Stimulated activated CD4-positive, alpha-beta T cell treated with anti-CD3 and anti-CD28 coated beads, Interleukin-15, amount 100 ng/mL, for 1 hour (primary cell): ENCODE measurements around the gene PCK1.

Source experiments
- DNase-seq, 2 donors: peaks; one replicate each; pipeline ENCODE4 v3.0.0-alpha.2; 2020; ENCODE audit warnings: low read depth in 1 of 2, low spot score in 1 of 2

Gene PCK1

GRCh38 chr20:57559658-57560553 is 1.0 kb upstream of the PCK1 start:
- no peak for DNase-seq

- no peak for DNase-seq
These were observed 708 bp downstream of the PCK1 start for GRCh38 chr20:57561356-57562279.

- no peak for DNase-seq
These were observed 1.9 kb downstream of the PCK1 start for GRCh38 chr20:57562541-57563465.

GRCh38 chr20:57563522-57563921 is 2.6 kb downstream of the PCK1 start:
- DNase-seq = no peak

GRCh38 chr20:57564180-57564802 is 3.4 kb downstream of the PCK1 start:
- no peak for DNase-seq

GRCh38 chr20:57564951-57565642 is 4.2 kb downstream of the PCK1 start:
- no peak for DNase-seq

GRCh38 chr20:57566399-57566798 is 5.5 kb downstream of the PCK1 start:
- no peak for DNase-seq

- DNase-seq = no peak
These were observed 6.0 kb downstream of the PCK1 start for GRCh38 chr20:57566803-57567459.

GRCh38 chr20:57567471-57568079 is 6.7 kb downstream of the PCK1 start:
- DNase-seq = no peak

- no peak for DNase-seq
These were observed 7.4 kb downstream of the PCK1 start for GRCh38 chr20:57568088-57568896.

GRCh38 chr20:57568960-57569359 is 8.1 kb downstream of the PCK1 start:
- DNase-seq = no peak

- no peak for DNase-seq
These were observed 9.4 kb downstream of the PCK1 start for GRCh38 chr20:57570145-57570850.

- no peak for DNase-seq
These were observed 10.0 kb downstream of the PCK1 start for GRCh38 chr20:57570920-57571319.

- no peak for DNase-seq
These were observed 11.0 kb downstream of the PCK1 start for GRCh38 chr20:57571782-57572416.

- DNase-seq = no peak
These were observed 12.3 kb downstream of the PCK1 start for GRCh38 chr20:57573242-57573641.

GRCh38 chr20:57573894-57574293 is 13.0 kb downstream of the PCK1 start:
- no peak for DNase-seq

- DNase-seq = no peak
These were observed 14.0 kb downstream of the PCK1 start for GRCh38 chr20:57574954-57575353.
